Measurements from ENCODE around the gene ZBTB46.
A peak's percentile ranks its signal among the peaks of the same experiment; 100 is the strongest.
"Not testable (repeated sequence)": the region's sequence is repeated elsewhere in the genome, so short reads cannot be mapped to it uniquely, and the experiment has no call there.

ZBTB46 gene

DNA sequence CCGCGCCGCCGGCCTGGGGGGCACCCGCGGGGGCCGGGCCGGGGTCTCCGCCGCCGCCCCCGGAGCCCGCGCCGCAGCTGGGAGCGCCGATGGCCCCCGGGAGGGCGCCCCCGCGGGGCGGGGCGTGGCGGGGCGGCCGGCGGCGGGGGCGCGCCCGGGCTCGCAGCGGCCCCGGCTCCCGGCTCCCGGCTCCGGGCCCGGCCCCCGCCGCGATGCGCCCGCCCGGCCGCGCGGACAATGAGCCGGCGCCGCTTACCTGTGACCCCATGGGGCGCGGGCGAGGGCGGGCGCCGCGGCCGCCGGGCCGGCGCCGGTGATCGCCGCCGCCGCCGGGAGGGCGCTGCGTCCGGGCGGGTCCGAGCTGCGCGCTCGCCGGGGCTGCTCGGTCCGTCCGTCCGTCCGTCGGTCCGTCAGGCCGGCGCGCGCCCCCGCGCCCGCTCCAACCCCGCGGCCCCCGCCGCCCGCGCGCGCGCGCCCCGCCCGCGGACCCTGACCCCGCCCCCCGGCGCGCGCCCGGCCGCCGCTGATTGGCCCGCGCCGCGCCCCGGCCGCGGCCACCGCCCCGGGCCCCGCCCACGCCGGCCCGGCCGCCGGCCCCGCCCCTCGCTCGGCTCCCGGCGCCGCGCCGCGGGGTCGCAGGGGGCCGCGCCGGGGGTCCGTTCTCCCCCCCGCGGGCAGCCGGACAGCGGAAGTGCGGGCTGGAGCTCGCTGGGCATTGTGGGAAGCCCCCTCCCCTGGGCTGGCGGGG, at the start of gene ZBTB46:
ZBTB46 (minus strand) TSS at position 424 of the 748 bp plus-strand sequence. CDS start 40,507 bp downstream, outside the sequence.
- DNase-seq: no peak

- DNase-seq: no peak
Observed at GRCh38 chr20:63878899-63879663, 48.0 kb upstream of the ZBTB46 start.

- no peak for DNase-seq
Observed at GRCh38 chr20:63877755-63878470, 46.8 kb upstream of the ZBTB46 start.

DNA sequence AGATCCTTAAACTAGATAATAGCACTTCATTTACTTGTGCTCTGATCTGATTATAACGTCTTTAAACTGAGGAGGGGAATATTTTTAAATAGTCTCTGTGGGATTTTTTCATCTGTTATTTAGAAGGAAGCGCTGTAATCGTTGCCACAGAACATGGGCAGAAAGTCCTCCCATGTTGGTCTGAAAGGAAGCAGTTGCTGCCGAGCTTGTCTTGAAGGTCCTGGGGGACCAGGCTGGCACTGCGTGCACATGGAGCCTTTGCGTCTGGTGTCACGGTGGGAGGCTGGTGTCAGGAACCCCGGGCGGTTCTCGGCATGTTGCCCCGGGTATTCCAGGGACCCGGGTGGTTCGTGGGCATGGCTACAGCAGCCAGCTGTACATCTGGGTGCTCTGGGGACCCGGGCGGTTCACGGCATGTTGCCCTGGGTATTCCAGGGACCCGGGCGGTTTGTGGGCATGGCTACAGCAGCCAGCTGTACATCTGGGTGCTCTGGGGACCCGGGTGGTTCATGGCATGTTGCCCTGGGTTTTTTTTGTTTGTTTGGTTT, 45.5 kb upstream of the ZBTB46 start:
- no peak for DNase-seq

DNA sequence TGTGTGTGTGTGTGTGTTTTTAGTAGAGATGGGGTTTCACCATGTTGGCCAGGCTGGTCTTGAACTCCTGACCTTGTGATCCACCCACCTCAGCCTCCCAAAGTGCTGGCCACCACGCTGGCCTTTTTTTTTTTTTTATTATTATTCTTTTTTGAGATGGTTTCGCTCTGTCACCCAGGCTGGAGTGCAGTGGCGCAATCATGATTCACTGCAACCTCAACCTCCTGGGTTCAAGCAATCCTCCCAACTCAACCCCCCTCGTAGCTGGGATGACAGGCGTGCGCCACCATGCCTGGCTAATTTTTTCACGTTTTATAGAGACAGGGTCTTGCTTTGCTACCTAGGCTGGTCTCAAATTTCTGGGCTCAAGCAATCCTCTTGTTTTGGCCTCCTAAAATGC, 43.2 kb upstream of the ZBTB46 start:
- not testable (repeated sequence) for DNase-seq

DNA sequence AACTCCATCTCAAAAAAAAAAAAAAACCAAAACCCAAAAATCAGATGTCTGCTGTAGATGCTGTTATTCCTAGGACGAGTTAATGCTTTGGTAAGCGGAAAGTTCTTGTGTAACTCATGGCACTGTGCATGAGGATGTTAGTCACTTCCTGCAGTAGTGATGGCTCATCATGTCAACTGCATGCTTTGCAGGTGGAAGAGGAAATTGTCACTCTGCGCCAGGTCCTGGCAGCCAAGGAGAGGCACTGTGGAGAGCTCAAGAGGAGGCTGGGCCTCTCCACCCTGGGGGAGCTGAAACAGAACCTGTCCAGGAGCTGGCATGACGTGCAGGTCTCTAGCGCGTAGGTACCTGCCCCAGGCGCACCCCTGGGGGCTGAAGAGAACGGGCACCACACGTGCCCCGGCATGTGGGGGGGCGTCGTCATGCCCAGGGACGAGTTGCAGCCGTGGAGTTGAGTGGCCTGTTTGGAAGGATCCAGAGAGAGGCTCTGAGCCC, 42.5 kb upstream of the ZBTB46 start:
- DNase-seq: no peak

- no peak for DNase-seq
Observed at GRCh38 chr20:63868264-63868663, 37.2 kb upstream of the ZBTB46 start.

DNA sequence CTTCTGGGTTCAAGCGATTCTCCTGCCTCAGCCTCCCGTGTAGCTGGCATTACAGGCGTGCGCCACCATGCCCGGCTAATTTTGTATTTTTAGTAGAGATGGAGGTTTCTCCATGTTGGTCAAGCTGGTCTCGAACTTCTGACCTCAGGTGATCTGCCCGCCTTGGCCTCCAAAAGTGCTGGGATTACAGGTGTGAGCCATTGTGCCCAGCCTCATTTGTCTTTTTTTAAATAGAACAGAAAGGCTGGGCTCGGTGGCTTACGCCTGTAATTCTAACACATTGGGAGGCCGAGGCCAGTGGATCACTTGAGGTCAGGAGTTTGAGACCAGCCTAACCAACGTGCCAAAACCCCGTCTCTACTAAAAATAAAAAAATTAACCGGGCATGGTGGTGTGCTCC, 36.0 kb upstream of the ZBTB46 start:
- not testable (repeated sequence) for DNase-seq

DNA sequence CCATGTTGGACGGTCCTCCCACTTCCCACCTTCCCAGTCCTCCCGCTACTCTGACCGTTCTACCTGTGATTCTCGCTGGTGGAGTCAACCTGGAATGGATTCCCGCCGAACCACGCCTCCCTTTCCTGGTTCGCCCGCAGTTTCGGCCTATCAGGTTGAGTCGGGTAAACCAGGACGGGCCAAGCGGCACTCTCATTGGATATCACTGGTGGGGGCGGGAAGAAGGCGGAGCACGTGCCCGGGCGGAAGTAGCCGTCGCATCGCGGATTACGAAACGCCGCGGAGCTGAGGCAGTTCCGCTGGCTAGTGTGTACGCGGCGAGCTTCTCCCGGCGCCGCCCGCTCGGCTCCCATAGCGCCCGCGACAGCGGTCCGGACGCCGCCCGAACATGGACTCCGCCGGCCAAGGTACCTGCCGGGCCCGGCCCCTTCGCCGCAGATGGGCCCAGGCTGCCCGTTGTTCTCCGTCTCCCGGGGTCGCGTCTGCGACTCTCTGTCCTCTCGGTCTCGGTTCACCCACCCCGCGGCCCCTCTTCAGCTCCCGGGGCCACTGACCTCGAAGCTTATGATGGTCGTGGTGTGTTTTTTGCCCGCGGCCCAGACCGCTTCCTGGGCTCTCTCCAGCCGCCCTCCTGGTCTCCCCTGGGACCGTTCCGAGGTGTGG, 34.0 kb upstream of the ZBTB46 start, which contains the start of gene TPD52L2:
TPD52L2 (plus strand) TSS at position 293 of the 663 bp plus-strand sequence; CDS start at position 389, 96 bp downstream.
- peak; percentile 93 to 97 (median 96) for DNase-seq

DNA sequence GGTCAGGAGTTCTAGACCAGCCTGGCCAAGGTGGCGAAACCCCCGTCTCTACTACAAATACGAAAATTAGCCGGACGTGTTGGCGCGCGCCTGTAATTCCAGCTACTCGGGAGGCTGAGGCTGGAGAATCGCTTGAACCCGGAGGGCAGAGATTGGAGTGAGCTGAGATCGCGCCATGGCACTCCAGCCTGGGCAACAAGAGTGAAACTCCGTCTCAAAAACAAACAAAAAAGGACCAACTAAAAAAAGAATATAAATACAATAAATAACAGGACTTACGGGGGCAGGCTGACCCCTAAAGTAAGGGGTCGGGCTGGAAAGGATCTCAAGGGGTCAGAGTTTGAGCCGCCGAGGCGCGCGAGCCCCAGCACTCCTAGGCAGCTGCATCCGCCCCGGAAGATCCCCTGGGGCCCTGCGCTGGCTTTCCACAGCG, 33.5 kb upstream of the ZBTB46 start:
- DNase-seq: peak in 3 of 6 experiments; percentile 42 to 65 (median 49)

- peak; percentile 45 to 78 (median 71) for DNase-seq
Observed at GRCh38 chr20:63863798-63864544, 32.9 kb upstream of the ZBTB46 start.

- DNase-seq: no peak
Observed at GRCh38 chr20:63863021-63863797, 32.1 kb upstream of the ZBTB46 start.

DNA sequence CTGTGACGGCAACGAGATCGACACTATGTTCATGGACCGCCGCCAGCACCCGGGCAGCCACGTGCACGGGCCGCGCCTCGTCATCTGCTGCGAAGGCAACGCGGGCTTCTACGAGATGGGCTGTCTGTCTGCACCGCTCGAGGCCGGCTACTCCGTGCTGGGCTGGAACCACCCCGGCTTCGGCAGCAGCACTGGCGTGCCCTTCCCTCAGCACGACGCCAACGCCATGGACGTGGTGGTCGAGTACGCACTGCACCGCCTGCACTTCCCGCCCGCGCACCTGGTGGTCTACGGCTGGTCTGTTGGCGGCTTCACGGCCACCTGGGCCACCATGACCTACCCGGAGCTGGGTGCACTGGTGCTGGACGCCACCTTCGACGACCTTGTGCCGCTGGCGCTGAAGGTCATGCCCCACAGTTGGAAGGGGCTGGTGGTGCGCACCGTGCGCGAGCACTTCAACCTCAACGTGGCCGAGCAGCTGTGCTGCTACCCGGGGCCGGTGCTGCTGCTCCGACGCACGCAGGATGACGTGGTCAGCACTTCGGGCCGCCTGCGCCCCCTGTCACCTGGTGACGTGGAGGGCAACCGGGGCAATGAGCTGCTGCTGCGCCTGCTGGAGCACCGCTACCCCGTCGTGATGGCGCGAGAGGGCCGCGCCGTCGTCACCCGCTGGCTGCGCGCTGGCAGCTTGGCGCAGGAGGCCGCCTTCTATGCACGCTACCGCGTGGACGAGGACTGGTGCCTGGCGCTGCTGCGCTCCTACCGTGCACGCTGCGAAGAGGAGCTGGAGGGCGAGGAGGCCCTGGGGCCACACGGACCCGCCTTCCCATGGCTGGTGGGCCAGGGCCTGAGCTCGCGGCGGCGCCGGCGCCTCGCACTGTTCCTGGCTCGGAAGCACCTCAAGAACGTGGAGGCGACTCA, 31.2 kb upstream of the ZBTB46 start:
- no peak for DNase-seq

GRCh38 chr20:63861365-63861934, 30.4 kb upstream of the ZBTB46 start, which contains the start of gene ABHD16B:
Gene ABHD16B, plus strand, starts transcription at chr20:63861498. Its CDS starts 43 bp downstream, at chr20:63861541.
- no peak for DNase-seq

- DNase-seq: no peak
Observed at GRCh38 chr20:63860325-63861051, 29.4 kb upstream of the ZBTB46 start.

GRCh38 chr20:63859166-63859699, 28.2 kb upstream of the ZBTB46 start:
- no peak for DNase-seq

- DNase-seq: no peak
Observed at GRCh38 chr20:63858393-63859165, 27.5 kb upstream of the ZBTB46 start.
